HepG2 (cell line): Measurements from ENCODE around the gene ITGAE.
A peak's percentile ranks its signal among the peaks of the same experiment; 100 is the strongest.

Experiments used
- CREM ChIP-seq, 2 experiments: sonication (generic) in 1 of 2; formaldehyde crosslinking in 1 of 2; IDR thresholded peaks; 2 replicates each; pipeline versions ENCODE4 v1.4.0 to v1.6.1; 2016 to 2020; ENCODE audit warnings: antibody characterized with exemption in 1 of 2, mild to moderate bottlenecking in 1 of 2, missing genetic modification reagents in 1 of 2
- CTCF ChIP-seq: sonication (generic); formaldehyde crosslinking; IDR thresholded peaks from 2 replicates; pipeline ENCODE4 v1.5.0; 2020; ENCODE audit warnings: mild to moderate bottlenecking, missing genetic modification reagents, moderate library complexity
- GABPB1 ChIP-seq: IDR thresholded peaks from 2 replicates; pipeline ENCODE4 v1.6.1; 2016; ENCODE audit warnings: mild to moderate bottlenecking, missing genetic modification reagents, moderate library complexity, missing compliant biosample characterization
- HMG20A ChIP-seq: IDR thresholded peaks from 2 replicates; pipeline ENCODE4 v1.6.1; 2016; ENCODE audit warnings: borderline replicate concordance
- HNRNPH1 ChIP-seq: fragments of 200-400 bp; formaldehyde crosslinking; optimal IDR thresholded peaks from 2 replicates; pipeline ENCODE3; 2017; ENCODE audit warnings: mild to moderate bottlenecking, low read depth, low read length
- KAT8 ChIP-seq: IDR thresholded peaks from 2 replicates; pipeline ENCODE4 v1.6.1; 2016; ENCODE audit warnings: missing genetic modification reagents, missing compliant biosample characterization
- POLR2AphosphoS5 ChIP-seq: IDR thresholded peaks from 2 replicates; pipeline ENCODE4 v1.6.1; 2012; ENCODE audit warnings: low read depth, low read length
- RBAK ChIP-seq: sonication (generic); formaldehyde crosslinking; IDR thresholded peaks from 2 replicates; pipeline ENCODE4 v1.5.1; 2020; ENCODE audit warnings: mild to moderate bottlenecking, missing genetic modification reagents
- RNF2 ChIP-seq: fragments of 450-650 bp; conservative IDR thresholded peaks from 2 replicates; pipeline ENCODE4 v1.6.1; 2016; ENCODE audit warnings: low read depth
- YY1 ChIP-seq: IDR thresholded peaks from 2 replicates; pipeline ENCODE4 v1.6.1; 2011; ENCODE audit warnings: low read length, low read depth, moderate library complexity, mild to moderate bottlenecking; ENCODE audit not compliant: insufficient read depth, insufficient replicate concordance
- ZNF3 ChIP-seq: IDR thresholded peaks from 2 replicates; pipeline ENCODE4 v1.7.0; 2017; ENCODE audit warnings: inconsistent platforms

GRCh38 chr17:3683054-3683511 is 117.9 kb downstream of the ITGAE start:
- TF ChIP-seq CTCF (CRISPR knock-in tag) (peak; percentile 91), YY1 (no peak), GABPB1 (CRISPR knock-in tag) (no peak), KAT8 (CRISPR knock-in tag) (no peak), CREM (IDR thresholded peaks at IDR 0.05) (no peak), CREM (CRISPR knock-in tag; IDR thresholded peaks at IDR 0.05) (no peak), ZNF3 (CRISPR knock-in tag) (no peak), POLR2AphosphoS5 (no peak), HNRNPH1 (no peak), HMG20A (CRISPR knock-in tag) (no peak), RNF2 (no peak), RBAK (CRISPR knock-in tag) (no peak)
